Neutrophil (primary cell): ENCODE data around the gene POLA1.

Experiments used
- H3K27ac ChIP-seq: fragments of 200-600 bp; sonication (generic); 2 replicates; pipeline ENCODE4 v1.5.1; 2016; ENCODE audit warnings: mild to moderate bottlenecking, moderate library complexity
- H3K27me3 ChIP-seq: fragments of 200-600 bp; sonication (generic); 2 replicates; pipeline ENCODE4 v1.6.0; 2016; ENCODE audit warnings: mild to moderate bottlenecking
- H3K36me3 ChIP-seq: fragments of 200-600 bp; sonication (generic); 2 replicates; pipeline ENCODE4 v1.5.1; 2017
- H3K4me1 ChIP-seq, 2 experiments: fragments of 200-600 bp in 1 of 2; sonication (generic) in 1 of 2; 1 replicate in 1 of 2; 2 replicates in 1 of 2; pipeline versions ENCODE4 v1.5.1 to v1.6.1; 2013 to 2016; ENCODE audit warnings: low read depth in 1 of 2, low read length in 1 of 2, mild to moderate bottlenecking in 1 of 2, moderate library complexity in 1 of 2; ENCODE audit not compliant: control insufficient read depth in 1 of 2, insufficient read depth in 1 of 2
- H3K4me3 ChIP-seq, 2 experiments: fragments of 200-600 bp in 1 of 2; sonication (generic) in 1 of 2; 1 replicate in 1 of 2; 2 replicates in 1 of 2; pipeline ENCODE4 v1.5.1; 2013 to 2016; ENCODE audit warnings: low read depth in 1 of 2, low read length in 1 of 2, mild to moderate bottlenecking in 1 of 2, moderate library complexity in 1 of 2
- H3K9me3 ChIP-seq: fragments of 200-600 bp; sonication (generic); 2 replicates; pipeline ENCODE4 v1.5.1; 2016
- CTCF ChIP-seq: fragments of 200-600 bp; sonication (generic); IDR thresholded peaks from 2 replicates; pipeline ENCODE4 v1.5.1; 2016; ENCODE audit warnings: antibody characterized with exemption

POLA1 gene

GRCh38 chrX:24728530-24728929 is 34.8 kb downstream of the POLA1 start:
- no peak overlapping the region for H3K4me3 ChIP-seq
- H3K4me1 ChIP-seq = peaks cover 9 to 12% of the 10 kb centered on the region in 2 experiments
- H3K27ac ChIP-seq = no peak overlapping the region
- no peaks in the 10 kb centered on the region for H3K9me3 ChIP-seq
- H3K27me3 ChIP-seq = no peaks in the 10 kb centered on the region
- TF ChIP-seq CTCF = no peak
- H3K36me3 ChIP-seq = no peaks in the 10 kb centered on the region

GRCh38 chrX:24732766-24733500 is 39.2 kb downstream of the POLA1 start:
- TF ChIP-seq CTCF = no peak
- Histone ChIP-seq H3K27me3 (no peaks in the 10 kb centered on the region), H3K27ac (peak overlapping the region; percentile 68), H3K4me3 (no peak overlapping the region), H3K4me1 (peaks cover 5 to 7% of the 10 kb centered on the region in 2 experiments), H3K36me3 (no peaks in the 10 kb centered on the region), H3K9me3 (no peaks in the 10 kb centered on the region)

GRCh38 chrX:24741330-24741729 is 47.6 kb downstream of the POLA1 start:
- H3K9me3 ChIP-seq = no peaks in the 10 kb centered on the region
- no peak for TF ChIP-seq CTCF
- no peaks in the 10 kb centered on the region for H3K36me3 ChIP-seq
- H3K4me3 ChIP-seq = no peak overlapping the region
- no peaks in the 10 kb centered on the region for H3K27me3 ChIP-seq
- no peaks in the 10 kb centered on the region for H3K4me1 ChIP-seq
- no peak overlapping the region for H3K27ac ChIP-seq

- Histone ChIP-seq H3K4me3 (no peak overlapping the region), H3K4me1 (no peaks in the 10 kb centered on the region), H3K36me3 (no peaks in the 10 kb centered on the region), H3K27ac (no peak overlapping the region), H3K9me3 (no peaks in the 10 kb centered on the region), H3K27me3 (no peaks in the 10 kb centered on the region)
- no peak for TF ChIP-seq CTCF
Measured at GRCh38 chrX:24748196-24748595, 54.5 kb downstream of the POLA1 start.

GRCh38 chrX:24759786-24760185 is 66.1 kb downstream of the POLA1 start:
- Histone ChIP-seq H3K4me1 (no peaks in the 10 kb centered on the region), H3K27me3 (no peaks in the 10 kb centered on the region), H3K36me3 (peaks cover 3% of the 10 kb centered on the region), H3K27ac (no peak overlapping the region), H3K9me3 (no peaks in the 10 kb centered on the region), H3K4me3 (no peak overlapping the region)
- TF ChIP-seq CTCF = no peak
